Right cardiac atrium (tissue), 5 donors: ENCODE measurements around the gene RBSN. TPM values are rescaled to one million over a fixed set of nuclear protein-coding genes. Genes with fewer than 3 reads are reported as not detected.

Source experiments
- ATAC-seq, 2 donors: fragments of 200-7000 bp; cut with Tn5 transposase; one replicate each; pipeline versions ENCODE4 v1.8.0 to v1.9.1; 2020; ENCODE audit warnings: moderate library complexity in 2 of 2, mild to moderate bottlenecking in 1 of 2
- DNase-seq, 3 donors: peaks; one replicate each; pipeline ENCODE4 v3.0.0-alpha.2; 2020
- H3K27ac ChIP-seq: one replicate; pipeline ENCODE4 v1.5.1; 2013; ENCODE audit warnings: mild to moderate bottlenecking, low read length, control low read depth, moderate library complexity
- H3K27me3 ChIP-seq: one replicate; pipeline ENCODE4 v1.6.1; 2013; ENCODE audit not compliant: control insufficient read depth, insufficient read depth
- H3K4me1 ChIP-seq: one replicate; pipeline ENCODE4 v1.6.1; 2013; ENCODE audit warnings: low read length; ENCODE audit not compliant: control insufficient read depth, insufficient read depth
- H3K4me3 ChIP-seq: one replicate; pipeline ENCODE4 v1.5.1; 2013; ENCODE audit warnings: low read length, control low read depth
- H3K9me3 ChIP-seq: one replicate; pipeline ENCODE4 v1.6.1; 2013; ENCODE audit warnings: low read length; ENCODE audit not compliant: control insufficient read depth
- WGBS: extraction: QIAGEN DNeasy Blood & Tissue Kit; methylation state at CpG from one replicate; pipeline ENCODE4 v1.1.7; 2013; 5-methylcytosine and 5-hydroxymethylcytosine counted together
- intact Hi-C, 4 donors: fragments of 100-400 bp; cut with DNase I; formaldehyde crosslinking; loops; one replicate each; pipeline versions ENCODE4 v1.11.0 to v1.14.0; 2022 to 2023
- polyA plus RNA-seq: library from polyadenylated mRNA; stranded (reverse); fragments of 200-250 nt; gene quantifications from one replicate; pipeline ENCODE4 v1.2.3, GENCODE V29; 2013
- total RNA-seq, 4 donors: library from RNA; stranded (reverse); fragmentation: NEBNext Ultra II Directional; extraction: Animal tissue kit (Norgen Biotek cat#: 25700); gene quantifications; one replicate each; pipeline ENCODE4 v1.2.1, GENCODE V29; 2021
- donor health status: healthy with polysubstance abuse.
- donor health status: DM: no; HTN: yes; CAD: no.
- donor health status: DM: no; HTN: no; CAD: no.
- donor health status: DM: no; HTN: yes; CAD: no; lungs with severe emphysema.
- donor health status: DM: yes; HTN: yes; CAD: no.

RBSN gene
- total and polyA plus RNA-seq, 5 donors, result 7.3 to 26.7 (median 20.3) TPM

GRCh38 chr3:15043408-15044171, 55.4 kb downstream of the RBSN start:
- Histone ChIP-seq H3K9me3 (no peaks in the 10 kb centered on the region), H3K27ac (no peak overlapping the region), H3K4me1 (peaks cover 4% of the 10 kb centered on the region), H3K27me3 (no peaks in the 10 kb centered on the region), H3K4me3 (no peak overlapping the region)
- 84% methylated on average over 11 of the region's 11 CpGs for WGBS
- DNase-seq, result no peak
- no peak for ATAC-seq
- intact Hi-C loops, result loop anchor here in 1 of 4 donors (10.0 kb wide), 1 partner anchor 99 kb away; the partner anchor contains the start of gene NR2C2

DNA sequence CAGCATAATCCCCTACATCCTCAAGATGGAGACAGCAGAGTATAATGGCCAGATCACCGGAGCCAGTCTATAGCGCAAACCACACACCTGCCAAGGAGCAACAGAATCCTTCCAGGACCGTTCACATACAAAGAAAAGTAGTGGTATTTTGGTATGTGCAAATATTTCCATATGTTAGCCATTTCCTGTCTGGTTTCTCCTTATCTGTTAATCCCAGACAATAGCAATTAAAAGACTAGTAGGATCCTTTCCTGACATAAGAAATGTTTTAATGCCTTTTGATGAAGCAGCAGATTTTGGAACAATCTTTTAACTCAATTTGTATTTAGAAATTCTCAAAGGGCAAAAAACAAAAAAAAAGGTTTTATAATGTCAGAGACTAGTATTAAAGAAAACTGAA, 56.0 kb downstream of the RBSN start:
- intact Hi-C loops, result loop anchor here in 1 of 4 donors (10.0 kb wide), 1 partner anchor 98 kb away; the partner anchor contains the start of gene NR2C2
- ATAC-seq (no peak), DNase-seq (no peak)
- Histone ChIP-seq H3K27me3 (no peaks in the 10 kb centered on the region), H3K27ac (no peak overlapping the region), H3K4me3 (no peak overlapping the region), H3K9me3 (no peaks in the 10 kb centered on the region), H3K4me1 (peaks cover 4% of the 10 kb centered on the region)
- 62% methylated on average over 3 of the region's 3 CpGs for WGBS

- Histone ChIP-seq H3K4me1 (peaks cover 4% of the 10 kb centered on the region), H3K4me3 (no peak overlapping the region), H3K9me3 (no peaks in the 10 kb centered on the region), H3K27ac (no peak overlapping the region), H3K27me3 (no peaks in the 10 kb centered on the region)
- intact Hi-C loops, result loop anchor here in 1 of 4 donors (10.0 kb wide), 1 partner anchor 97 kb away; the partner anchor contains the start of gene NR2C2
- 82% methylated on average over 3 of the region's 3 CpGs for WGBS
- DNase-seq, result no peak
- no peak for ATAC-seq
Observed at GRCh38 chr3:15041950-15042349, 57.0 kb downstream of the RBSN start.

DNA sequence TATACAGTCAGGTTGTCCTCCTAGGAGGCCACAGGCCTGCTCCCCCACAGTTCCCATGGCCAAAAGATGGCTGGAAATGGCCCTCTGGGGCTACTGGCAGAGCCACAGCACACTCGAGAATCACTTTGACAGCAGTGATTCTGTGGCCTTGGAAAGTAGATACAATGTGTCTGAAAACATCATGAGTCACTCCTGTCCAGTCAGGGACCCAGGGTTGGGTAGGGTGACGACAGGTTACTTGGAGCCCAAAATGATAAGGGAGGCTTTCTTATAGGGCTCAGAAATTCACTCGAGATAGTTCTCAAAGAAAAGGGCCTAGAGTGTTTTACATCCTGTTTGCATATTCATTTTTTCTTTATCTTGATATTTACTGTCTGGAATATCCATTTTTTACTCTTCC, 58.1 kb downstream of the RBSN start:
- no peaks in the 10 kb centered on the region for H3K9me3 ChIP-seq
- WGBS, result 45% methylated on average over 3 of the region's 3 CpGs
- H3K4me3 ChIP-seq, result no peak overlapping the region
- H3K27me3 ChIP-seq, result no peaks in the 10 kb centered on the region
- H3K4me1 ChIP-seq, result peaks cover 4% of the 10 kb centered on the region
- intact Hi-C loops, result loop anchor here in 1 of 4 donors (10.0 kb wide), 1 partner anchor 96 kb away; the partner anchor contains the start of gene NR2C2
- DNase-seq (no peak), ATAC-seq (peak; percentile 43 to 57)
- H3K27ac ChIP-seq, result no peak overlapping the region

- H3K27me3 ChIP-seq, result no peaks in the 10 kb centered on the region
- H3K4me3 ChIP-seq, result no peak overlapping the region
- no peaks in the 10 kb centered on the region for H3K9me3 ChIP-seq
- WGBS, result 92% methylated on average over 6 of the region's 6 CpGs
- intact Hi-C loops, result no loop called here
- DNase-seq, result no peak
- H3K27ac ChIP-seq, result no peak overlapping the region
- peaks cover 4% of the 10 kb centered on the region for H3K4me1 ChIP-seq
- ATAC-seq, result no peak
Observed at GRCh38 chr3:15038306-15038705, 60.6 kb downstream of the RBSN start.

DNA sequence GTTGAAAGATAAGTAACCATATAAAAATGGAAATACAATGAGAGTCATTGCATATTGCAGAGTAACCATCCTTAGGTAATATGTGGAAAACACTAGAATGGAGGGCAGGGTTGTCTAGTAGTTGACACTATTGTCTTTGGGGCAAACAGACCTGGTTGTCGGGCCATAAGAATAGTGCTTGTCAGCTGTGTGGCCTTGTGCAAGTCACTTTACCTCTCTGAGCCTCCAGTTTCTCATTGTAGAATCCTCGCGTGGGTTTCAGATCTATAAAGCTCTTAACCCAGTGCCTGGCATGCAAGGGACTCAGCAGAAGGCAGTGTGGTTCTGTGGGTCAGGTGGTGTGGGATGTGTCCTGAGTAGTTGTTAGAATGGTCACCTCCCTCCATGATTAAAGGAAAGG, 65.8 kb downstream of the RBSN start:
- Histone ChIP-seq H3K9me3 (no peaks in the 10 kb centered on the region), H3K4me3 (no peak overlapping the region), H3K27me3 (no peaks in the 10 kb centered on the region), H3K4me1 (no peaks in the 10 kb centered on the region), H3K27ac (no peak overlapping the region)
- intact Hi-C loops, result no loop called here
- no peak for DNase-seq
- no peak for ATAC-seq
- 93% methylated on average over 3 of the region's 3 CpGs for WGBS

DNA sequence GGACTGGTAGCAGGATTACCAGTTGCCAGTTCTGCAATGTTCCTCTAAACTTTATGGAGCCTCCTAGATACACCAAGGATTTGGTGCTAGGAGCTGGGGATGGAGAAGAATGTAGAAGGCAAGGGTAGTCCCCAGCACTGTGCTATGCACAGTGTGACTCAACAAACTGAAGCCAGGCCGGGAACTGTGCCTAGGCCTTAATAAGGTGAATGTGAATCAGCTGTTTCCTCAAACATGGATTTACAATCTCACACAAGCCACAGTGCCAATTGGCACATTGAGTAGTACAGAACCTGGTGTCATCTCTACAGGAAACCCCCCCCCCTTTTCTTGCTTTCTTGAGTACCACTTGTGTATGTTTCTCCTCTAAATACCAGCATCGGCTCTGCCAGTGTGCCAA, 66.3 kb downstream of the RBSN start:
- H3K27ac ChIP-seq, result no peak overlapping the region
- no peak for DNase-seq
- no peaks in the 10 kb centered on the region for H3K27me3 ChIP-seq
- H3K4me3 ChIP-seq, result no peak overlapping the region
- no peak for ATAC-seq
- H3K9me3 ChIP-seq, result no peaks in the 10 kb centered on the region
- WGBS, result 86% methylated on average over 2 of the region's 2 CpGs
- H3K4me1 ChIP-seq, result no peaks in the 10 kb centered on the region
- intact Hi-C loops, result no loop called here

- H3K4me3 ChIP-seq, result no peak overlapping the region
- intact Hi-C loops, result no loop called here
- no peaks in the 10 kb centered on the region for H3K9me3 ChIP-seq
- DNase-seq (no peak), ATAC-seq (no peak)
- no peak overlapping the region for H3K27ac ChIP-seq
- no peaks in the 10 kb centered on the region for H3K27me3 ChIP-seq
- no peaks in the 10 kb centered on the region for H3K4me1 ChIP-seq
Observed at GRCh38 chr3:15029625-15030024, 69.3 kb downstream of the RBSN start.

DNA sequence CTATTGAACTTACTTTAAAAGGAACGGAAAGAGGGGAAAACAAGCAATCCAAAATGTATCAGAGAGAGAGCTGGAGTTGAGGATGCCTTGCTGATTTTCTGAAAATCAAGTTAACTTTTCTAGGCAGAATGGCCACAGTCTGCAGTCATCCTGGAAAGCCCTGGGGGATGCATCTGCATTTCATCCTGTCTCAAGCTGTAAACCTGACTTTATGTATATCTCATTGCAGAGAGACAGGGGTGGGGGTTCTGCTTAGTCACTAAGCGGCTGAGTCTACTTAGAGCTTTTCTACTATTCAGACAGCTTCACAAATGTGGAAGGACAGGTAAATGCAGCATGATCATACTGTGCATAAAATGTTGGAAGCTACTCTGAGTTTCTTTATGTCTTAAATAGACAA, 75.2 kb downstream of the RBSN start:
- H3K4me1 ChIP-seq, result no peaks in the 10 kb centered on the region
- no peak overlapping the region for H3K27ac ChIP-seq
- no peaks in the 10 kb centered on the region for H3K27me3 ChIP-seq
- intact Hi-C loops, result no loop called here
- 95% methylated on average over 2 of the region's 2 CpGs for WGBS
- DNase-seq (no peak), ATAC-seq (no peak)
- no peaks in the 10 kb centered on the region for H3K9me3 ChIP-seq
- no peak overlapping the region for H3K4me3 ChIP-seq

DNA sequence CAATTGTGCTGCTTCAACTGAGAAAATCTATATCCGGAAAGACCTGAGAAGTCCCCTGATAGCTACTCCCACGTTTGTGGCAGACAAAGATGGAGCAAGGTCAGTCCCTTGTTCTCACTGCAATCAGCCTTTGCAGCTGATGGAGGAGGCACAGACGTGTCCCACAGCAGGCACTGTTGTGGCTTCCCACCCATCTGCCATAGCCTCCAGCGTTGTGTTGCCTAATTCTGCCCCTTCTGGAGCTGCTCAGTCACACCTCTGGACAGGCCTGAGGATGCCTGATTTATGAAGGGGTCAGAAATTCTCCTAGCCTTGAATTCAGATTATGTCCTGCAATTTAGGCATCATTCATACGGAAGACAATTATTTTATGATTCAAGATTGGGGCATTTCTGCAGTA, 75.7 kb downstream of the RBSN start:
- ATAC-seq, result no peak
- intact Hi-C loops, result no loop called here
- no peaks in the 10 kb centered on the region for H3K4me1 ChIP-seq
- no peak overlapping the region for H3K4me3 ChIP-seq
- no peaks in the 10 kb centered on the region for H3K9me3 ChIP-seq
- 45% methylated on average over 5 of the region's 5 CpGs for WGBS
- no peaks in the 10 kb centered on the region for H3K27me3 ChIP-seq
- no peak overlapping the region for H3K27ac ChIP-seq
- no peak for DNase-seq
